SU-DHL-6 (cell line): Measurements from ENCODE around the gene ATG2A.

ENCODE experiments used
- H2AFZ ChIP-seq: fragments of 200-600 bp; sonication (generic); 2 replicates; pipeline ENCODE4 v1.6.1; 2014; ENCODE audit warnings: low read depth, mild to moderate bottlenecking, moderate library complexity, mixed read lengths, antibody characterized with exemption, low read length; ENCODE audit not compliant: severe bottlenecking
- H3F3A ChIP-seq: fragments of 200-600 bp; shearing (Covaris generic); 2 replicates; pipeline ENCODE4 v1.6.0; 2016; ENCODE audit warnings: antibody characterized with exemption, mild to moderate bottlenecking; ENCODE audit not compliant: insufficient read depth
- H3K27ac ChIP-seq: fragments of 200-600 bp; sonication (generic); 2 replicates; pipeline ENCODE4 v1.5.1; 2016; ENCODE audit warnings: low read depth, mild to moderate bottlenecking, low read length, moderate library complexity, mixed read lengths
- H3K27me3 ChIP-seq: fragments of 200-600 bp; sonication (generic), shearing (Covaris generic); 2 replicates; pipeline ENCODE4 v1.6.0; 2014; ENCODE audit warnings: mild to moderate bottlenecking, low read length
- H3K36me3 ChIP-seq: fragments of 200-600 bp; sonication (generic); 2 replicates; pipeline ENCODE4 v1.6.1; 2014; ENCODE audit warnings: mild to moderate bottlenecking, low read length, mixed read lengths
- H3K4me2 ChIP-seq: fragments of 300-600, 200-600 bp; shearing (Covaris generic), sonication (generic); 2 replicates; pipeline ENCODE4 v1.6.0; 2014; ENCODE audit warnings: low read length, low read depth, mild to moderate bottlenecking; ENCODE audit not compliant: poor library complexity, severe bottlenecking
- H3K4me3 ChIP-seq: fragments of 200-600 bp; sonication (generic); 2 replicates; pipeline ENCODE4 v1.5.1; 2014; ENCODE audit warnings: antibody characterized with exemption, low read length, mild to moderate bottlenecking, mixed read lengths; ENCODE audit not compliant: insufficient read depth, poor library complexity, severe bottlenecking
- H3K79me2 ChIP-seq: fragments of 200-600 bp; sonication (generic); 2 replicates; pipeline ENCODE4 v1.6.1; 2014; ENCODE audit warnings: mild to moderate bottlenecking, low read length, moderate library complexity; ENCODE audit not compliant: insufficient read depth
- H3K9ac ChIP-seq: fragments of 200-600 bp; sonication (generic); 2 replicates; pipeline ENCODE4 v1.7.0; 2014; ENCODE audit warnings: mild to moderate bottlenecking, low read length
- H3K9me2 ChIP-seq: fragments of 200-600 bp; sonication (generic); replicated peaks from 2 replicates; pipeline ENCODE4 v1.6.1; 2014; ENCODE audit warnings: low read length; ENCODE audit not compliant: insufficient read depth
- H3K9me3 ChIP-seq: fragments of 200-600 bp; sonication (generic); 2 replicates; pipeline ENCODE4 v1.6.1; 2014; ENCODE audit warnings: low read length, mixed read lengths; ENCODE audit not compliant: insufficient read depth
- H4K20me1 ChIP-seq: fragments of 200-600 bp; sonication (generic); 2 replicates; pipeline ENCODE4 v1.6.1; 2014; ENCODE audit warnings: low read depth, mild to moderate bottlenecking, antibody characterized with exemption, low read length, moderate library complexity, mixed read lengths
- CTCF ChIP-seq: fragments of 200-600 bp; sonication (generic); IDR thresholded peaks from one replicate; pipeline ENCODE4 v1.5.1; 2017; ENCODE audit warnings: antibody characterized with exemption, mild to moderate bottlenecking, low read length, moderate library complexity; ENCODE audit not compliant: insufficient read depth, poor library complexity, severe bottlenecking
- EZH2phosphoT487 ChIP-seq: fragments of 200-600 bp; sonication (generic), shearing (Covaris generic); conservative IDR thresholded peaks from 2 replicates; pipeline ENCODE4 v1.6.1; 2018; ENCODE audit warnings: mild to moderate bottlenecking, antibody characterized with exemption, low read length, moderate library complexity, mixed read lengths

Gene ATG2A

GRCh38 chr11:64893194-64894069, 23.6 kb downstream of the ATG2A start:
- Histone ChIP-seq H3K27ac (no peak overlapping the region), H3K4me2 (no peak overlapping the region), H3K4me3 (no peak overlapping the region)

GRCh38 chr11:64892838-64893193, 24.2 kb downstream of the ATG2A start:
- no peaks in the 10 kb centered on the region for H3F3A ChIP-seq
- no peaks in the 10 kb centered on the region for H3K27me3 ChIP-seq
- no peaks in the 10 kb centered on the region for H3K9me2 ChIP-seq
- no peak overlapping the region for H3K4me3 ChIP-seq
- no peak overlapping the region for H2AFZ ChIP-seq
- H3K9me3 ChIP-seq = no peaks in the 10 kb centered on the region
- H3K36me3 ChIP-seq = no peaks in the 10 kb centered on the region
- H3K9ac ChIP-seq = no peak overlapping the region
- no peak overlapping the region for H3K4me2 ChIP-seq
- H3K27ac ChIP-seq = no peak overlapping the region
- no peak for TF ChIP-seq CTCF
- TF ChIP-seq EZH2phosphoT487 = no peak
- no peaks in the 10 kb centered on the region for H3K79me2 ChIP-seq
- no peaks in the 10 kb centered on the region for H4K20me1 ChIP-seq

More at GRCh38 chr11:64893194-64894069, 23.6 kb downstream of the ATG2A start:
- H4K20me1 ChIP-seq = no peaks in the 10 kb centered on the region
- no peak overlapping the region for H2AFZ ChIP-seq
- TF ChIP-seq CTCF (no peak), EZH2phosphoT487 (no peak)
- H3K79me2 ChIP-seq = no peaks in the 10 kb centered on the region
- H3K9me3 ChIP-seq = no peaks in the 10 kb centered on the region
- no peaks in the 10 kb centered on the region for H3K27me3 ChIP-seq
- H3K36me3 ChIP-seq = no peaks in the 10 kb centered on the region
- H3K9me2 ChIP-seq = no peaks in the 10 kb centered on the region
- no peak overlapping the region for H3K9ac ChIP-seq
- H3F3A ChIP-seq = no peaks in the 10 kb centered on the region

- Histone ChIP-seq H4K20me1 (no peaks in the 10 kb centered on the region), H3K9ac (no peak overlapping the region), H2AFZ (no peak overlapping the region), H3K9me2 (no peaks in the 10 kb centered on the region), H3K4me2 (no peak overlapping the region), H3K79me2 (no peaks in the 10 kb centered on the region), H3F3A (0 out of 2 replicates have a peak, but pooled peaks cover 2% of the 10 kb centered on the region), H3K9me3 (no peaks in the 10 kb centered on the region), H3K27ac (no peak overlapping the region), H3K4me3 (no peak overlapping the region), H3K36me3 (no peaks in the 10 kb centered on the region), H3K27me3 (no peaks in the 10 kb centered on the region)
- TF ChIP-seq EZH2phosphoT487 (no peak), CTCF (no peak)
Observed at GRCh38 chr11:64892411-64892831, 24.6 kb downstream of the ATG2A start.
